Right lung (tissue), 5 donors: ENCODE results near the gene GALNT2. TPM values are rescaled to one million over a fixed set of nuclear protein-coding genes. Genes with fewer than 3 reads are reported as not detected.

Experiments
- DNase-seq, 2 donors: peaks; one replicate each; pipeline ENCODE4 v3.0.0-alpha.2; 2013
- polyA plus RNA-seq, 5 donors: library from polyadenylated mRNA; unstranded; fragments of 120-200 nt; gene quantifications; one replicate each; pipeline versions ENCODE4 v1.2.1 to v1.2.3, GENCODE V29; 2013; ENCODE audit warnings: inconsistent platforms in 1 of 5, low replicate concordance in 1 of 5; ENCODE audit not compliant: insufficient read length in 5 of 5, insufficient read depth in 1 of 5

The GALNT2 gene
- polyA plus RNA-seq, 5 donors, result 28.2 to 41.2 (median 36.2) TPM

DNA sequence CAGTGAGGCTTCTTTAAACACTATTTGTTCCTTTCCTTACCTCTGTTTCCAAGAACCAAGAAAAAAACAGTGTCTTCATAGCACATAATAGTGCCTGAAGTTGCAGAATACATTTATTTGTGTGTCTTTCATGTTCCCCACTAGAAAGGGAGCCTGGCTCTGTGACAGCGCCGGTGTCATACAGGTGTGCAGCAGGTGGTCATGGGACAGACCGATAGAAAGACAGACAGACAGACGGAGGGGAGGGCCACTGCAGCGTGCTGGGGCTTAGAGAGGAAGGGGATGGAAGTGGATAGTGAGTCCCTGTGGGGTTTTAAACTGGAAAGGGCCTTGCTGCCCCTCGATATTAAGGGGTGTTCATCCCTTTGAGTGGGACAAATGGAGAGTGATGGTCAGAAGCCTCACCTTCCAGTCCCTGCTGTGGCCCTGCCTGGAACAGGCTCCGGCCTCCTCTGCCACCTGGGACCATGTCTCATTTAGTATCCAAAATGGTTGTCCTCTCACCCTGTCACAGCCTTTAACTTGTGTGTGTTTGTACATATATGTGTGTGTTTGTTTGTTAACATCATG, 206.2 kb downstream of the GALNT2 start:
- no peak for DNase-seq

DNA sequence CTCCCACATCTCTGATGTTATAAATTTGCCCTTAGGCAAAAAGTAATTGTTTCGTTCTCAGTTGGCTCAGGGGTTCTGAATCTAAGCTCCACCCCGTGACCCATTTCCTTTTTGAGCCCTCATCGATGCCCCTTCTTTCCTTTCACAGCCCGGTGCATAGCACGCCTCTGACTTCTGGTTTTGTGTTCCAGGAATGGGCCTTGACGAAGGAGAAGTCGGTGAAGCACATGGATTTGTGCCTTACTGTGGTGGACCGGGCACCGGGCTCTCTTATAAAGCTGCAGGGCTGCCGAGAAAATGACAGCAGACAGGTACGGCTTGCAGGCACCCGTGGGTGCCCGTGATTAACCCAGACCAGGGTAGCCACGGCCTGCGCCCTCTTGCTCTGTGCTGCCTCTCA, 207.2 kb downstream of the GALNT2 start:
- DNase-seq, result no peak

DNA sequence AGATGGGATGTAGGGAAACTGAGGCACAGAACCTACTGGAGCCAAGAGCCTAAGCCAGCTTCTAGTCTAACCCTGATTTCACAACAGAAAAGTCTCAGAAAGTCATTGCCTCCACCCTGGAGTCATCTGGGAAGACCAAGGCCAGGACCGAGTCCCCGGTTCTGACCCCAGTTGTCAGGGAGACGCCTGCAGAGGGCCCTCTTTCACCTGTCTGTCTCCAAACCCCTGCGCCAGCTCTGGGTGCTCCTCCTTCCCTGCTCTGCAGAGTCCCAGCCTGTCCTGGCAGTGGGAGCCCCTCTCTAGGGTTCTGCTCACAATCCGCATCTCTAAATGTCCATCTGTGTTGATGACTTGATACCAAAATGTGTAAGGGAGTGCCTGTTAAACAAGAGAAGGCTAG, 209.4 kb downstream of the GALNT2 start:
- DNase-seq, result no peak

DNA sequence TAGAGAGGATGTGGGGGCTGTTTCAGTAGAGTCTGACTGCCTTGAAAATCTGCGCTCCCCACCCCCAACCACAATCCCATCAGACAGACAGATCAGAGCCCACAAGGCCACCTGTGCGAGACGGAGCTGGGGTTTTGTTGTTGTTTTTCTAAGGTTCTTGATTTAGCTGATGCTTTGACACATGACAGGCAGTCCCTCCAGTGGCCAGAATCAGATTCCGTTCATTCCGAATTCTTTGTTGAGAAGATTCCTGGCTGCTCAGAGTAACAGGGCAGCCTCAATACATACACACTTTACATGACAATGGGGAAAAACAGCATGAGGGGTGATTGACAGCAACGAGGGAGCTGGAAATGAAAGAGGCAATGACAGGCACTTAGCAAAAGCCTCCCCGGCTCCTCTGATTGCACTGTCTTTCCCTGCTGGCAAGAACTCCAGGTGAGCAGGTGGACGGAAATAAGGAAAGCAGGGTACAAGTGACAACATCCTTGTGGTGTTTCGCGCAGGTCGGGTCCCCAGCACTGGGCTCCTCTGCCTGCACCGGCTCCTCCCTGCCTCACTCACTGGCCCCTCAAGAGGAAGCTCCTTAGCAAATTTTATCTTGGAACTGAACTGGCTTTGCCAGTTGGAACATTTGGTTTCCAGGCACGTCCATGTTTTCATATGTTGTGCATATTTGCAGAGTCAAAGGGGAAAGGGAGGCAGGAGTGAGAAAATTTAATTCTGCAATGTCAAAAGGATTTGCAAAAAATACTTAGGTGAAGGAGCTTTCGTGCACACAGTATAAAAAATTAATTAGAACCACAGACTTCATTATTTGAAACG, 210.4 kb downstream of the GALNT2 start:
- DNase-seq, result no peak

DNA sequence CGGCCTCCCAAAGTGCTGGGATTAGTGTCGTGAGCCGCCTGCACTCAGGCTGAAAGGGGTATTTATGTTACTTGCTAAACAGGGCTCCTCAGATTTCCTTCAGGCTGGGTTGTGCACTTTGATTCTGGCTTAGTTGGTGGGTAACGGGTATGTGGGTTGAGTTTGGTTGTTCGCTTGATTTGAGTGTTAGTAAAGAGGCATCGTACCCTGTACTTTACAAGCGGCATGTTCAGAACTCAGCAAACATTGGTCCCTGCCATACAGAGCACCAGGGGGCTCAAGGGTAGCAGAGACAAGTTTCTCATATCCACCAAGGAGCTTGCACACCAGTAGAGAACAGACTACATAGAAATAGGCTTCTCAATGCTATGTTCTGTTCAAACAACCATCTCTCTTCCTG, 211.3 kb downstream of the GALNT2 start:
- DNase-seq, result no peak

DNA sequence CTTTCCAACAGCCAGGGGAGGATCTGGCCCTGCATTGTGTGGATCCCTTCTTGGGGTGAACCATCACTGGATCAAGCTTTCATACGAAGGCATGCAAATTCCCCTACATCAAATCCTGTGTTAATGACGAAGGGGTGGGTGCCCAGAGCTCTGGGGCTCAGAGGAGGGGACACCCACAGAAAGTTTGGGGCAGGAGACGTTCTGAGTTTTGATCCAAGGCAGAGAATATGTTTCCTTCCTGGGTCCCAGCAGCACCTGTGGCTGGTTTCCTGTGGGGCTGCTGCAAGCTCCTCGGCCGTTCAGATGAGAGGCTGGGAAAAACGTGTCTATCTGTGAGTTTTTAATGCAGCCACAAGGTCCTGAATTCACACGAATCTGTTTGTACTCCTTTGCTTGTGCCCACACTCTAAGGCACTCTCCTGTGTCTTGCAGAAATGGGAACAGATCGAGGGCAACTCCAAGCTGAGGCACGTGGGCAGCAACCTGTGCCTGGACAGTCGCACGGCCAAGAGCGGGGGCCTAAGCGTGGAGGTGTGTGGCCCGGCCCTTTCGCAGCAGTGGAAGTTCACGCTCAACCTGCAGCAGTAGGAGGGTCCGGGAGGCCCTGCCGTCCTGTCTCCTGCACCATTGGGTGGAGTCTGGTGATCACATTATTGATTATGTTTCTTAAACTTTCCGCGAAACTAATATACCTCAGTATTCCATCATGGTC, 212.0 kb downstream of the GALNT2 start:
- no peak for DNase-seq

DNA sequence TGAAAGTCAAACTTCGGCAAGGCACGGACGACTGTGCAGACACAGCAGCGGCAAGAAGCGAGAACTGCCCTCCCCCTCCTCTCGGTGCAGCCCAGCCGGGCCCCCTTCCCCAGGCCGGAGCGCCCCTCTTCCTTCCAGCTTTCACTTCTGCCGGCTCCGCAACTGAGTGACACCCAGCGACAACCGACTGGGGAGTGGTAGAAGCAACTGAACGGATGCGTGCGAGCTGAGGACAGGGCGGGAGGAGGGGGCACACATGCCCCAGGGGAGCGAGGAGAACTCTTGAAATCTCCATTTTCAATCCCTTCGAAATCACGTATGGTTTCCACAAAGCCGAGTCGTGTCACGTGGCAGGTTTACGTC, 212.5 kb downstream of the GALNT2 start:
- DNase-seq, result no peak

DNA sequence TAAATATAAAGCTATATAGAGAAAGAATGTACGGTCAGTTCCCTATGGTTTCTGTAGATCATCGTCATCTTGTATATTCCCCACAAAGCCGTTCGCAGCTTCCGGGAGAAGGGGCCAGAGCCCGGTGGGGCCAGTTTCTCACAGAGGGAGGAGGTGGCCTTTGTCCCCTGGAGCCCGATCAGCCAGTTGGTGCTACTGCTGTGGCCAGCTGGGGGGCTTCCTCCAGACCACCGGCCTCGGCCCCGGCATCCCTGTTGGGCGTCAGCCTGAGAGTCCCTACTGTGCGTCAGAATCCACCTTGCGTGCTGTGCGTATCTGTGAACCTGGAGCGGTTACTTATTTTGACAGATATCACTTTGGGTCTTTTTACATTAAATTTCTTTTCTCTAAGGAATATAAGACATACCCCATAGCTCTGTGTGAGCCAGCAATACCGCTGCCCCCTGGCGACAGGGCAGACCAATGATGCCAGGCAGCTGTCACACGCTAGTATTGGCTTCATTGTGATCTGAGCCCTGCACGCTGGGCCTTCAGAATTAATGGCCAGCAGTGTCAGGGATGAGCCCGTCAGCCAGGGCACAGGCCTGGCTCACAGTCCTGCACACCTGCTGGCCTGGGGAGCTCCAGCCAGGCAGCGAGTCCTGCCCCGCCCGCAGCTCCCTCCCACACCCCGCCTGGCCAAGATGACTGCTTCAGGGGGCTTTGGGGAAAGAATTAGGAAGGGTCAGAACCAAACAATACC, 213.2 kb downstream of the GALNT2 start:
- DNase-seq, result no peak

DNA sequence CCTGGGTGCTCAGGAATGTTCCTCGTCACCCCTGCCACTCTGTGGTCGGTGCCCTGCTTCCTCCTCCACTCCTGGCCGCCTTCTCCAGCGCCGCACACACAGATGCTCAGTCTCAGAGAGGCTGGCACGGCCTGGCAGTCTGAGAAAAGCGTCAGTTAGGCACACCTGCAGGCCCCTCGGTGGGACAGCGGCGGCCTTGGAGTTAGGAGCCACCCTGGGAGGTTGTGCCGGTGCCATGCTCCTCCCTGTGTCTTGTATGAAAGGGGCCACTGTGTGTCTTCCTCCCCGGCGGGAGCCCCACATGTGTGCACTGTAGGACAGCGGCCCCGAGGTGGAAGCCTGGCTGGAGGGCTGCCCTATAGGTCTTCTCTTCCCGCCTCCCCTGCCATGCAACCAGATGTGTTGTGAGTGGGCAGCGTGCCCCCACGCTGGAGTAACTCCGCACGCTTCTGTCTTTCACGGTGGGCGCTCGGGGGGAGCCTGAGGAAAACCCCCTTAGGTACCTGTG, 213.9 kb downstream of the GALNT2 start:
- DNase-seq, result no peak

DNA sequence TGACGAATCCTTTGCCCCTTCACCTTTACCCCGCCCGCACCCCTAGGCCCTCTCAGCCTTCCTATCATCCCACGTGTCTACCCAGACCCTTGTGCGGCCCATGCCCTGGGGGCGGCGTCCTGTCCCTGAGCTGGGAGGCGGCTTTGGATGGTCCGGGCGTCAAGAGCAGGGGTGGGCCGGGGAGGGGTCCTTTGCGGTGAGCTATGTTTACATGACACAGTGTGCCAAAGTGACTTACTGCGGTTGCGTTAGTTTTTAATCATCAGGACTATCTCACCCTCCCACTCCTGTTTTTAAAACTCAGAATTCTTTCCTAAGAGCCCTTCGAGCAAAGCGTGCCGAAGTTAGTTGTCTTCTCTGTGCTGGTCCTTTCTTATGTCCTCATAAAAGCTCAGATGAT, 214.5 kb downstream of the GALNT2 start:
- DNase-seq, result no peak

DNA sequence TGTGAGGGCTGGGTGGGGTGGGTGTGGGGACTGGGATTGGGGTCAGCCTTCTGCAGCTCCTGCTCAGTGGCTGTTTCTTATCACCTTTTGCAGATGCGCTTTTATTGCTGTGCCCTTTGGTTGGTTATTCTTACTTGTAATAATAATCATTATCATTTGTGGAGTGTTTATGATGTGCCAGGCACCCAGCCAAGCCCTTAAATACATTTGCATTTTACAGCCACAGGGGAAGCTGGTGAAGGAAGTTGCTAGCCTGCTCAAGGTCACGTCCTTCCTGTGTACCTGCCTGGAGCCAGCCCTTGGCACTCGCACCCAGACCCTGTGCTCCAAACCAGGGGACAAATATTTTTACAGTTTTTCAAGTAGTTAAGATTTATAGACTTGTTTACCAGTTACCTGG, 215.1 kb downstream of the GALNT2 start:
- DNase-seq, result no peak

DNA sequence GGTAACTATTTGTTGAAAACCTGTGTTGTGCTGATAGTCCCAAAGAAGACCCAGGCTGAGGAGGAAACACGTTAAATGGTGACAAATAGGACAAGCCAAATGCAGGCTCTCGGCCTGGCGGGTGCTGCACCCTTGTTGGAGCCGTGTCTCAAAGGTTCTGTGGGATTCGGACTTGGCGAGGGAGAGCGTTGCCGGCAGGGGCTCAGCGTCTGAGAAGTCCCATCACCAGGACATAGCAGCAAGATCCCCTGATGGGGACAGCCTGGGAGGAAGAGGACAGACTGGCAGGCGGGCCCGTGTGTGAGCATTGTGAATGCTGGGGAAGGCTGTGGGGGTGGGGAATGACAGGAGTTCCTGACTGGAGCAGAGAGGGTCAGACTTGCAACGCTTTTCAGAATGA, 216.6 kb downstream of the GALNT2 start:
- no peak for DNase-seq

DNA sequence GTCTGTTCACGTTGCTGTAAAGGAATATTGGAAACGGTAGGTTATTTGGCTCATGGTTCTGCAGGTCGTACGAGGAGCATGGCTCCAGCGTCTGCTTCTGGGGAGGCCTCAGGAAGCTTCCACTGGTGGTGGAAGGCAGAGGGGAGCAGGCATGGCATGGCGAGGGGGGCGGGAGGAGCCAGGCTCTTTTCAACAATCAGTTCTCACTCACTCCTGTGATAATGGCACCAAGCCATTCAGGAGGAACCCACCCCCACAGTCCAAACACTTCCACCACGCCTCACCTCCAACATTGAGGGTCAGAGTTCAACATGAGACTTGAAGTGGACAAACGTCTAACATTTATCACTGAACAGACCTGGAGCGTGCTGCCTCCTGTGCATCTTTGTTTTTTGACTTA, 217.9 kb downstream of the GALNT2 start:
- no peak for DNase-seq

DNA sequence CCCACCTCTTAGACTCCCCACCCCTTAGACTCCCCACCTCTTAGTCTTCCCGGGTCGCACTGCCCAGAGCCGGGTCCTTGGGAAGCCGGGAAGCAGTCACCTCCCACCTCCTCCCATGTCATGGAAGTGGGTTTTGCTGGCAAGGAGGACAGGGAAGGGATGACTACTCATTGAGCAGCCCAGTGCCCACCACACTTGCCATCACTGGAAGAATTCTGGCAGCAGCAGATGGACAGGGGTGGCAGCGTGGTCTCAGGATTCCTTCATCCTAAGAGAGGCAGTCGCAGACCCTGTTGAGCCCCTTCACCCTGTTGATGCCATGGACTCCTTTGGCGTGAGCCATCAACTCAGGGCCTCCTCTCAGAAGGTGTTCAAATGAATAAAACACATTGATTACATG, 218.3 kb downstream of the GALNT2 start:
- no peak for DNase-seq

DNA sequence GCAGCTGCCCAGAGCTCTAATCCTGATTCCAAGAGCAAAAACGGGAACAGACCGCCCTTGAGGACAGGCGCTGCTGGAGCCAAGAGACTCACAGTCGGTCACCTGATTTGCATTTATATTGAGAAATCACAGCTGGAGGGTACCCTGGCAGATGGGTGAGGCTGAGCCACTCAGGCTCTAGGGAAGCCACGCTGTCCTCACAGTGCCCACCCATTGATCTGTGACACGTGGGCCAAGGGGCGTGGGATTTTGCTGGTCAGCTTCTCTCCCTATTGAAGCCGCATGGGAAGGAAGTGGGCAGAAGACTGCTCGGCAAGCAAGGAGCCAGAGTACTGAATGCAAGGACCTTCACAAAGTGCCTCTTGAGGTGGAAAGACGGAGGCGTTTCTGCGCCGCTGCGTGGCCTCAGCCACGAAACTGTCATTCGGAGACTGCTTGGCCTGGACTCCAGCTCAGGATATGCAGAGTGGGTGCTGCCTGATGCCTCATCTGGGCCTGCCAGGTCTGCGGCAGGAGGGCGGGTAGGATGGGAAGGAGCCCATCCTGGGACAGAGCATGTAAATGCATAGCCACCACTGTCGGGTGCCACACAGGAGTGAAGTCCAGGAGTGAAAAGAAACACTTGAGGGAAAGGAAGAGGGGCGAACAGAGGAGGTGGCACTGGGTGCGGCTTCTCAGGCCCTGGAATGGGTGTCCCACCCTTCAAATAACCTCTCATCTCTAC, 219.3 kb downstream of the GALNT2 start:
- no peak for DNase-seq

DNA sequence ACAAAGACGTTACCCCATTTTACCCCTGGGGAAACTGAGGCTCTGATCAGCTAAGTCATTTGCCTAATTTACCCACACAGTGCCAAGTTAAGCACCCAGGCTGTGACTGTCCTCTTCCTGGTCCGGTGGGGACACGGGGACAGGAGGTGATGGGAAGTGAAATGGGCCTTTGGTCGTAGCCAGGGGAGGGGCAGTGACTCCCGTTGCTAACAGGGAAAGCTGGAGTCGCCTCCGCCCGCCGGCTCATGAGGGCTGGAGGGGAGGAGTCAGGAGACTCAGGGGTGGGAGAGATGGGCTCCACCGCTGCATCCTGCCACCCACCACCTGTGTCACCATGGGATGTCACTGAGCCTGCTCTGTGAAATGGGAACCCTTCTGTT, 219.8 kb downstream of the GALNT2 start:
- DNase-seq, result no peak

DNA sequence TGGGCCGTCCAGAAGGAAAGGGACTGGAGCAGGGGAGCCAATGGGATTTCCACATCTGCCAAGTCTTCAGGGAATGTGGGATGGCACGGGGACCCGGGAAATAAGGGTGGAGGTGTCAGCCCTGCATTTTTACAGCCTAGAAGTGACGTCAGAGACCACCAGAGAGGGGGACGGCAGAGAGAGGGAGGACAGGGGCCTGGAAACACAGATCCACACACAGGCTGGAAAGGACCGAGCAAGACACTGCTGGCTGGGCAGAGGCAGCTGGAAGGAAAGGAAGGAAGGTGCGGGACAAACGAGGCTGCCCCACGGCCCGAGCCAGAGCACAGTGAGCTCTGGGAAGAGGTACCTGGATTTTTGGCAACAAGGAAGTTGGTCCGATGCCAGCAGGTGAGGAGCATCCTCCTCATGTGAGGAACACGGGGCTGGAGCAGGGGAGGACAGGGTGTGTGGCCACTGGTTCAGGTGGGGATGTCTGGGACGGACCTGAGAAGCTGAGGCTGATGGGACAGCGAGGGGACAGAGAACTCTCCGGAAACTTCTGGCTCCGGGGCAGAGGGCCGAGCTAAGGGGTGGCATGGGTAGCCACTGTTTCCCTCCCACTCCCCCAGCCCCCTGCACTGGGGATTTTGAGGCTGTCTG, 220.8 kb downstream of the GALNT2 start:
- DNase-seq, result no peak

DNA sequence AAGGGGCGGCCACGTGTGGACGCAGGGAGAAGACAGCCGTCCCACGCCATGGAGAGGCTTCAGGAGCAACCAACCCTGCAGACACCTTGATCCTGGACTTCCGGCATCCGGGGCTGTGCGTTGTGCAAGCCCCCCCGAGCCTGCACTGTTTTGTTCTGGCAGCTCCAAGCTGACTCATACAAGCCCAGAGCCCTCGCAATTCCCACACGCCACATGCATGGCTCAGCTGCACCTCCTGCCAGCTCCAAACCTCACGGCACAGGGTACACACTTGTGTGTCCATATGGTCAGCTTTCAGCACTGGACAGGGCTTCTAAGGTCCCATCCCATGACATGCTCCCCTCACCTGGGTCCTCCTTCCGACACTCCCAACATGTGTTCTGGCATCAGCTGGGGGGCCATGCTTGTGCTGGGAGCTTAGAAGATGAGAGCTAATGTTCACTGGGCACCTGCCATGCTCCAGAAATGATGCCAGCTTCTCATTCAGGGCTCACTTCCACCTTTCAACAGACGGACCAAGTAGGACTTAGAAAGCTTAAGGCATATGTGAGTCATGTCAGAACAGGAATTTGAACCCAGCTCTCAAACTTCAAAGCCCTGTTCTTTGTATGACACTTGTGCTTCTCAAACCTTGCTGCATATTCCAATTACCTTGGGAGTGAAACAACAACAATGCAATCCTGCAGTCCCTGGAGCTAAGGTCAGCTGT, 221.8 kb downstream of the GALNT2 start:
- DNase-seq, result no peak

DNA sequence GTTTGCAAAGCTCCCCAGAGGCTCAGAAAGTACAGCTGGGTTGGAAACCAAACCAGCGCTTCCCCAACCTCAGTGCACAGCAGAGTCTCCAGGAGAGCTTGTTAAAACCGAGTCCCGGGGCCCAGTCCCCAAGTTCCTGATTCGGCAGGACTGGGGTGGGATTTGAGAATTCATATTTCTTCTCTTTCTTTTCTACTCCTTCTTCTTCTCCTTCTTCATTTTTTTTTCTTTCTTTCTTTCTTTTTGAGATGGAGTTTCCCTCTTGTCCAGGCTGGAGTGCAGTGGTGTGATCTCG, 222.3 kb downstream of the GALNT2 start:
- no peak for DNase-seq

DNA sequence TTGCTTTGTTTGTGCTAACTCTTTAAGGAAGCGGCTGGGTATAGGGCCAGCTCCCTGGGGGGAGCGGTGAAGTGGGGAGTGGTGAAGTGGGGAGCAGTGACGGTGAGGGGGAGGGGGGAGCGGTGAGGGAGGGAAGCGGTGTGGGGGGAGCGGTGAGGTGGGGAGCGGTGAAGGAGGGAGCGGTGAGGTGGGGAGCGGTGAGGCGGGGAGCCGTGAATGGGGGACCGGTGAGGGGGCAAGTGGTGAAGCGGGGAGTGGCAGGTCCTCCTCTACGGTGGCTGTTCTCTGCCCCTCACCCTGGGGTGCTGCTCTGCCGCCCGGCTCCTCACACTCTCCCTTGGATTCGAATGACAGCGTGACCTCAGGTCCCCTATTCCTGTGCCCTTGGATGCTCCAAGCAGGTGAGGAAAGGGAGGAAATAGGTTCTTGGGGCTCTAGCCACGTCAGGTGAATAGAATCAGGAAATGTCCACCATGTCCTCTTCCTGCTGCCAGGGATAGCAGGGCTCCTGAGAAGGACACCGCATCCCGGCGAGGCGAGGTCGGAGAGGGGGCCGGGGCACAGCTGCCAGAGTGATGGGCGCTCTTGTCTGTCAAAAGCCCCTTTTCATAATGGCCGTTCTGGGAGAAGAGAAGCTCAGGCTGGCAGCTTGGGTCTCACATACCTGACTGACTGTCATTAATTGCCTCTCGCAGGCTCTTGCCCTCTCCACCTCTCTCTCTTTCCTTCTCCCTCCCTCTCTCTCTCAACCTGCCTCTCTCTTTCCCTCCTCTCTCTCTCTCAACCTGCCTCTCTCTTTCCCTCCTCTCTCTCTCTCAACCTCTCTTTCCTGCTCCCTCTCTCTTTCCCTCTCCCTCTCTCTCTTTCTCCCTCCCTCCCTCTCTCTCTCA, 224.9 kb downstream of the GALNT2 start:
- no peak for DNase-seq
